Measurements from ENCODE around the gene VGLL4.

- TF ChIP-seq CTCF (conservative IDR thresholded peaks at IDR 0.05; ENCODE audit: low read depth, low read length) = no peak
- TF ChIP-seq EZH2 (IDR thresholded peaks at IDR 0.05; ENCODE audit: borderline replicate concordance, low read depth, low read length, poor library complexity, severe bottlenecking) = no peak
Measured at GRCh38 chr3:11556851-11557644, 86.7 kb downstream of the VGLL4 start.
